Left ventricle myocardium inferior (tissue), 1 donor: ENCODE measurements around the gene NEURL1. TPM values are rescaled to one million over a fixed set of nuclear protein-coding genes. Genes with fewer than 3 reads are reported as not detected.
"Not testable (repeated sequence)": the region's sequence is repeated elsewhere in the genome, so short reads cannot be mapped to it uniquely, and the experiment has no call there.

Experiments
- DNase-seq: peaks from one replicate; pipeline ENCODE4 v3.0.0-alpha.2; 2020
- H3K27ac ChIP-seq: fragments of 200-600 bp; replicated peaks from 2 replicates; pipeline ENCODE4 v1.8.0; 2021
- H3K27me3 ChIP-seq: fragments of 200-600 bp; 2 replicates; pipeline ENCODE4 v1.8.0; 2021; ENCODE audit warnings: low read depth
- H3K36me3 ChIP-seq: fragments of 200-600 bp; 2 replicates; pipeline ENCODE4 v1.8.0; 2021
- H3K4me1 ChIP-seq: fragments of 200-600 bp; 2 replicates; pipeline ENCODE4 v1.8.0; 2021
- H3K4me3 ChIP-seq: fragments of 200-600 bp; 2 replicates; pipeline ENCODE4 v1.8.0; 2021; ENCODE audit warnings: mild to moderate bottlenecking, moderate library complexity
- H3K9me3 ChIP-seq: fragments of 200-600 bp; replicated peaks from 2 replicates; pipeline ENCODE4 v1.8.0; 2021
- CTCF ChIP-seq: fragments of 200-600 bp; IDR thresholded peaks from 2 replicates; pipeline ENCODE4 v1.8.0; 2021; ENCODE audit warnings: antibody characterized with exemption, mild to moderate bottlenecking, borderline replicate concordance
- intact Hi-C: fragments of 100-400 bp; cut with micrococcal nuclease; formaldehyde crosslinking; loops from one replicate; pipeline ENCODE4 v1.11.0; 2022
- total RNA-seq: library from RNA; stranded (reverse); fragmentation: NEBNext Ultra II Directional; extraction: Animal tissue kit (Norgen Biotek cat#: 25700); gene quantifications from one replicate; pipeline ENCODE4 v1.2.1, GENCODE V29; 2021
- donor health status: DM: no; HTN: yes; CAD: no; lungs with severe emphysema.

NEURL1 gene
- total RNA-seq, 1 donor from 2014 or later = 0.14 TPM

GRCh38 chr10:103630156-103630555 is 136.7 kb downstream of the NEURL1 start:
- H3K27me3 ChIP-seq = no peaks in the 10 kb centered on the region
- H3K4me1 ChIP-seq = peaks cover 19% of the 10 kb centered on the region
- H3K27ac ChIP-seq = no peak overlapping the region
- TF ChIP-seq CTCF = no peak
- no peak overlapping the region for H3K4me3 ChIP-seq
- intact Hi-C loops = no loop called here
- DNase-seq = no peak
- H3K9me3 ChIP-seq = no peaks in the 10 kb centered on the region
- H3K36me3 ChIP-seq = peaks cover 45% of the 10 kb centered on the region

GRCh38 chr10:103632247-103632642 is 138.7 kb downstream of the NEURL1 start:
- no peaks in the 10 kb centered on the region for H3K9me3 ChIP-seq
- peaks cover 40% of the 10 kb centered on the region for H3K4me1 ChIP-seq
- H3K36me3 ChIP-seq = peaks cover 24% of the 10 kb centered on the region
- H3K27me3 ChIP-seq = no peaks in the 10 kb centered on the region
- H3K27ac ChIP-seq = no peak overlapping the region
- intact Hi-C loops = no loop called here
- no peak for DNase-seq
- no peak for TF ChIP-seq CTCF
- H3K4me3 ChIP-seq = no peak overlapping the region

- peaks cover 20% of the 10 kb centered on the region for H3K36me3 ChIP-seq
- not testable (repeated sequence) for H3K4me3 ChIP-seq, DNase-seq
These were observed 139.4 kb downstream of the NEURL1 start for GRCh38 chr10:103632871-103633270.

GRCh38 chr10:103633846-103634245 is 140.3 kb downstream of the NEURL1 start:
- Histone ChIP-seq H3K36me3 (peaks cover 20% of the 10 kb centered on the region), H3K9me3 (no peaks in the 10 kb centered on the region), H3K27ac (no peak overlapping the region), H3K4me3 (no peak overlapping the region), H3K4me1 (peaks cover 56% of the 10 kb centered on the region), H3K27me3 (no peaks in the 10 kb centered on the region)
- DNase-seq = no peak
- TF ChIP-seq CTCF = no peak
- intact Hi-C loops = no loop called here

More at GRCh38 chr10:103632871-103633270, 139.4 kb downstream of the NEURL1 start:
- H3K27ac ChIP-seq, intact Hi-C loops, H3K9me3 ChIP-seq, H3K27me3 ChIP-seq: not testable (repeated sequence)
- peaks cover 46% of the 10 kb centered on the region for H3K4me1 ChIP-seq

GRCh38 chr10:103635580-103635979 is 142.1 kb downstream of the NEURL1 start:
- peaks cover 20% of the 10 kb centered on the region for H3K36me3 ChIP-seq
- no peak overlapping the region for H3K4me3 ChIP-seq
- intact Hi-C loops = no loop called here
- DNase-seq = no peak
- H3K27ac ChIP-seq = peak overlapping the region; percentile 50
- no peaks in the 10 kb centered on the region for H3K9me3 ChIP-seq
- H3K4me1 ChIP-seq = peaks cover 62% of the 10 kb centered on the region
- TF ChIP-seq CTCF = no peak
- no peaks in the 10 kb centered on the region for H3K27me3 ChIP-seq

GRCh38 chr10:103636492-103636891 is 143.0 kb downstream of the NEURL1 start:
- intact Hi-C loops = no loop called here
- no peak for TF ChIP-seq CTCF
- H3K9me3 ChIP-seq = no peaks in the 10 kb centered on the region
- peaks cover 16% of the 10 kb centered on the region for H3K36me3 ChIP-seq
- no peaks in the 10 kb centered on the region for H3K27me3 ChIP-seq
- H3K4me3 ChIP-seq = no peak overlapping the region
- H3K27ac ChIP-seq = peak overlapping the region; percentile 86
- peaks cover 72% of the 10 kb centered on the region for H3K4me1 ChIP-seq
- DNase-seq = no peak
